MM.1S (cell line): ENCODE results near the gene NGB.

Source experiments
- DNase-seq: peaks from one replicate; pipeline ENCODE4 v3.0.0-alpha.2; 2015
- H2AFZ ChIP-seq: fragments of 300-600 bp; sonication (generic); 2 replicates; pipeline ENCODE4 v1.6.0; 2016; ENCODE audit warnings: antibody characterized with exemption, low read length
- H3F3A ChIP-seq: fragments of 300-600 bp; sonication (generic); 2 replicates; pipeline ENCODE4 v1.6.1; 2016; ENCODE audit warnings: mild to moderate bottlenecking, antibody characterized with exemption, low read length, moderate library complexity, mixed read lengths; ENCODE audit not compliant: insufficient read depth
- H3K27ac ChIP-seq: fragments of 300-600 bp; sonication (generic); 2 replicates; pipeline ENCODE4 v1.5.1; 2016; ENCODE audit warnings: mild to moderate bottlenecking, low read length
- H3K27me3 ChIP-seq: fragments of 300-600 bp; sonication (generic); replicated peaks from 2 replicates; pipeline ENCODE4 v1.6.0; 2016; ENCODE audit warnings: low read length; ENCODE audit not compliant: insufficient read depth
- H3K36me3 ChIP-seq: fragments of 300-600 bp; sonication (generic); replicated peaks from 2 replicates; pipeline ENCODE4 v1.6.1; 2016; ENCODE audit warnings: mild to moderate bottlenecking, low read length, mixed read lengths; ENCODE audit not compliant: insufficient read depth
- H3K4me1 ChIP-seq: fragments of 300-600 bp; sonication (generic); 2 replicates; pipeline ENCODE4 v1.6.1; 2016; ENCODE audit warnings: low read length, mixed read lengths
- H3K4me2 ChIP-seq: fragments of 300-600 bp; sonication (generic); 2 replicates; pipeline ENCODE4 v1.6.0; 2016; ENCODE audit warnings: low read depth, low read length
- H3K4me3 ChIP-seq: fragments of 300-600 bp; sonication (generic); 2 replicates; pipeline ENCODE4 v1.5.1; 2016; ENCODE audit warnings: low read length, mixed read lengths
- H3K79me2 ChIP-seq: fragments of 300-600 bp; sonication (generic); 2 replicates; pipeline ENCODE4 v1.6.1; 2016; ENCODE audit warnings: mixed run types, low read length, mixed read lengths
- H3K9ac ChIP-seq: fragments of 300-600 bp; sonication (generic); 2 replicates; pipeline ENCODE4 v1.6.1; 2016; ENCODE audit warnings: low read length, mixed read lengths
- H3K9me2 ChIP-seq: fragments of 300-600 bp; sonication (generic); replicated peaks from 2 replicates; pipeline ENCODE4 v1.6.1; 2016; ENCODE audit warnings: mild to moderate bottlenecking, low read length, mixed read lengths; ENCODE audit not compliant: insufficient read depth
- H3K9me3 ChIP-seq: fragments of 300-600 bp; sonication (generic); replicated peaks from 2 replicates; pipeline ENCODE4 v1.6.1; 2016; ENCODE audit warnings: mild to moderate bottlenecking, low read length, mixed read lengths; ENCODE audit not compliant: insufficient read depth
- H4K20me1 ChIP-seq: fragments of 300-600 bp; sonication (generic); 2 replicates; pipeline ENCODE4 v1.6.1; 2016; ENCODE audit warnings: mild to moderate bottlenecking, low read length, moderate library complexity, mixed read lengths; ENCODE audit not compliant: insufficient read depth
- EZH2 ChIP-seq: fragments of 300-600 bp; sonication (generic); optimal IDR thresholded peaks from 2 replicates; pipeline ENCODE3; 2017; ENCODE audit warnings: low read depth, mild to moderate bottlenecking, antibody characterized with exemption, low read length, mixed read lengths
- EZH2phosphoT487 ChIP-seq: fragments of 300-600 bp; sonication (generic); IDR thresholded peaks from 2 replicates; pipeline ENCODE4 v1.6.1; 2018; ENCODE audit warnings: antibody characterized with exemption, low read length
- TF ChIP-seq, protein P1 (sequence below): fragments of 300-600 bp; sonication (generic); IDR thresholded peaks from 2 replicates; pipeline ENCODE4 v1.5.1; 2016; ENCODE audit warnings: antibody characterized with exemption, low read length, mixed read lengths

Gene NGB

DNA sequence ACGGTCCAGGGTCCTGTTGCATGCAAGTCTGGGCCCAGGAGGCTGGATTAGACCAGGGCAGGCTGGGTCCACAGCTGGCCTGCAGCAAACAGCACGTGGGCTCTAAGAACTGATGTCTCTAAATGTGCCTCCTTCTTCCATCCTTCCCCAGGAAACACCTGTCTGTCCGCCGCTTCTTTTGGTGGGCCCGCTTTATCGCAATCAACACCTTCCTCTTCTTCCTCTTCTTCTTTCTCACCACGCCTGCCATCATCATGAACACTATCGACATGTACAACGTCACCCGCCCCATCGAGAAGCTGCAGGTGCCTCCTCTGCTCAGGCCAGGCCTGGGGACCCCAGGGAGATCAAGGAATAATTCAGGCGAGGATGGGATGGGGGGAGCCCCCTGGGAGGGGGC is 28.3 kb downstream of the NGB start:
- TF ChIP-seq EZH2phosphoT487 (no peak), EZH2 (no peak)
- TF ChIP-seq, protein P1, sequence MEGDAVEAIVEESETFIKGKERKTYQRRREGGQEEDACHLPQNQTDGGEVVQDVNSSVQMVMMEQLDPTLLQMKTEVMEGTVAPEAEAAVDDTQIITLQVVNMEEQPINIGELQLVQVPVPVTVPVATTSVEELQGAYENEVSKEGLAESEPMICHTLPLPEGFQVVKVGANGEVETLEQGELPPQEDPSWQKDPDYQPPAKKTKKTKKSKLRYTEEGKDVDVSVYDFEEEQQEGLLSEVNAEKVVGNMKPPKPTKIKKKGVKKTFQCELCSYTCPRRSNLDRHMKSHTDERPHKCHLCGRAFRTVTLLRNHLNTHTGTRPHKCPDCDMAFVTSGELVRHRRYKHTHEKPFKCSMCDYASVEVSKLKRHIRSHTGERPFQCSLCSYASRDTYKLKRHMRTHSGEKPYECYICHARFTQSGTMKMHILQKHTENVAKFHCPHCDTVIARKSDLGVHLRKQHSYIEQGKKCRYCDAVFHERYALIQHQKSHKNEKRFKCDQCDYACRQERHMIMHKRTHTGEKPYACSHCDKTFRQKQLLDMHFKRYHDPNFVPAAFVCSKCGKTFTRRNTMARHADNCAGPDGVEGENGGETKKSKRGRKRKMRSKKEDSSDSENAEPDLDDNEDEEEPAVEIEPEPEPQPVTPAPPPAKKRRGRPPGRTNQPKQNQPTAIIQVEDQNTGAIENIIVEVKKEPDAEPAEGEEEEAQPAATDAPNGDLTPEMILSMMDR: no peak
- H3K36me3 ChIP-seq: no peaks in the 10 kb centered on the region
- H2AFZ ChIP-seq: no peak overlapping the region
- H3K9me3 ChIP-seq: no peaks in the 10 kb centered on the region
- no peak overlapping the region for H3K4me3 ChIP-seq
- no peak overlapping the region for H3K4me2 ChIP-seq
- DNase-seq: no peak
- no peaks in the 10 kb centered on the region for H3F3A ChIP-seq
- no peak overlapping the region for H3K9ac ChIP-seq
- no peaks in the 10 kb centered on the region for H3K79me2 ChIP-seq
- no peaks in the 10 kb centered on the region for H3K27me3 ChIP-seq
- H3K9me2 ChIP-seq: no peaks in the 10 kb centered on the region
- no peak overlapping the region for H3K27ac ChIP-seq
- H3K4me1 ChIP-seq: no peaks in the 10 kb centered on the region
- H4K20me1 ChIP-seq: no peaks in the 10 kb centered on the region

DNA sequence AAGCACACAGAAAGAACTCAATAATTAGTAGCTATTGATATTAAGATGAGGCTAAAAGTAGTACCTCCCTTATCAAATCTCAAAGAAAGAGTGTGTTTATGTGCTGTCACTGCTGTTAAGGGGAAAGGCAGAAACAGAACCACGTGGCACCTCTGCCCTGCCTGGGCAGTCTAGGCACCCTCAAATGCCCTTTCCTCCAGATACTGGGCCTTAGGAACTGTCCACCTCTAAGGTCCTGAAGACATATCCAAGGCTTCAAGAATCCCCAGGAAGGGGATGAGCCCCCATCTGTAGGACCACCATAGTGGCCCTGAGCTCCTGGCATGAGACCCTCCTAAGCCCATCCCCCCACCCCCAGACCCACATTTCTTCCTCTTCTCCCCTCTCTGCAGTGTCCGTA is 29.1 kb downstream of the NGB start:
- Histone ChIP-seq H3K27ac (no peak overlapping the region), H2AFZ (no peak overlapping the region), H3K4me2 (no peak overlapping the region), H4K20me1 (no peaks in the 10 kb centered on the region), H3K9me2 (no peaks in the 10 kb centered on the region), H3K9ac (no peak overlapping the region), H3K4me3 (no peak overlapping the region), H3F3A (no peaks in the 10 kb centered on the region), H3K79me2 (no peaks in the 10 kb centered on the region), H3K27me3 (no peaks in the 10 kb centered on the region), H3K36me3 (no peaks in the 10 kb centered on the region), H3K9me3 (no peaks in the 10 kb centered on the region), H3K4me1 (no peaks in the 10 kb centered on the region)
- no peak for DNase-seq
- no peak for TF ChIP-seq EZH2phosphoT487
- TF ChIP-seq EZH2: no peak
- TF ChIP-seq, protein P1: no peak

DNA sequence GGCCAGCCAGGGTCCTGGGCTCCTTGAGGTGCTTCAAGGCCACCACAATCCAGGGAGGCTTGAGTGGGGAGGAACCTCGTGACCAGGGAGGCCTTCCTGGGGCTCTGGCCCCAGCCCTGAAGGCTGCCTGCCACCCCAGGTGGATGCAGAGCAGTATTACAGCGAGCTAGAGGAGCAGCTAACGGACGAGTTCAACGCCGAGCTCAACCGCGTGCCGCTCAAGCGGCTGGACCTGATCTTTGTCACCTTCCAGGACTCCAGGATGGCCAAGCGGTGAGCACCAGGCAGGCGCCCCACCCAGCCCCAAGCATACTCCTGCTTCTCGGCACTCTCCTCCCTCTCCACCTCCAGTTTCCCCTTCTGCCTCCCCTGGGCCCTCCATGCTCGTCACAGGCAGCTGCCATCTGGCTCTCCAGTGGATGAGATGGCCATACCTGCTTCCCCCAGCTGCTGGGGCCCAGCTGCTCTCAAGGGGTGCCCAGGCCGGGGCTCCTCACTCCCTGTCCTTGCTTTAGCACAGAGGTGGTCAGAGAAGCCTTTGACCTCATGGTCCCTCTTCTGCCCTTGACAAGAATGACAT is 30.6 kb downstream of the NGB start:
- Histone ChIP-seq H3K27me3 (no peaks in the 10 kb centered on the region), H3K4me1 (no peaks in the 10 kb centered on the region), H3K36me3 (no peaks in the 10 kb centered on the region), H3K4me3 (no peak overlapping the region), H3K27ac (no peak overlapping the region), H3K4me2 (no peak overlapping the region), H2AFZ (no peak overlapping the region), H3K9ac (no peak overlapping the region), H4K20me1 (no peaks in the 10 kb centered on the region), H3F3A (no peaks in the 10 kb centered on the region), H3K9me3 (no peaks in the 10 kb centered on the region), H3K9me2 (no peaks in the 10 kb centered on the region), H3K79me2 (no peaks in the 10 kb centered on the region)
- DNase-seq: no peak
- TF ChIP-seq EZH2phosphoT487 (no peak), EZH2 (no peak)
- TF ChIP-seq, protein P1: no peak
